HG02623 (cell line): ENCODE results near the gene RBFOX1.

Experiments
- ATAC-seq: cut with Tn5 transposase; IDR thresholded peaks from one replicate; pipeline ENCODE4 v1.9.1; 2021; ENCODE audit warnings: moderate library complexity; ENCODE audit not compliant: unreplicated experiment

RBFOX1 gene

DNA sequence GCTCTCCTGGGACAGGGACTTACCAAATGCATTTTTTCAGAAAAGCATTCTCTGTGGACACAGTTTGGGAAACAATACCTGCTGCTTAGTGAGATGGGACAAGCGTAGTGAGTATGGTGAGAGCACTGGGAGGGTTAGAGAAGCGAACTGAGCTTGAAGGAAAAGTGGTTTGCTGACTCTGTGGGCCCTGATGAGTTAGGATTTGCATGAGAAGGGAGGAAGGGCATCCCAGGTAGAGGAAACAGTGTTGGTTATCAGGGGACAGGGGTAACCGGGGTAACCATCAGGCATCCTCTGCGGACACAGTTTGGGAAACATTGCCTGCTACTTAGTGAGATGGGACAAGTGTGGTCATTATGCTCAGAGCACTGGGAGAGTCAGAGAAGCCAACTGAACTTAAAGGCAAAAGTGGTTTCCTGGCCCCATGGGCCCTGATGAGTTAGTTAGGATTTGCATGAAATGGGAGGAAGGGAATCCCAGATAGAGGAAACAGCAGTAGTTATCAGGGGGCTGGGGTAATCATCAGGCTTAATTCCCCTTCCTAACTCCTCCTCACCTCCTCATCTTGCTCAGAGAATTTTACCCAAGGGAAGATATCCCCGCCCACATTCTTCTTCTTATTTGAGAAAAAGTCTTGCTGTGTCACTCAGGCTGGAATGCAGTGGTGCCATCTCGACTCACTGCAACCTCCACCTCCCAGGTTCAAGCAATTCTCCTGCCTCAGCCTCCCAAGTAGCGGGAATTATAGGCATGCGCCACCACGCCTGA, 319.3 kb downstream of the RBFOX1 start:
- no peak for ATAC-seq

DNA sequence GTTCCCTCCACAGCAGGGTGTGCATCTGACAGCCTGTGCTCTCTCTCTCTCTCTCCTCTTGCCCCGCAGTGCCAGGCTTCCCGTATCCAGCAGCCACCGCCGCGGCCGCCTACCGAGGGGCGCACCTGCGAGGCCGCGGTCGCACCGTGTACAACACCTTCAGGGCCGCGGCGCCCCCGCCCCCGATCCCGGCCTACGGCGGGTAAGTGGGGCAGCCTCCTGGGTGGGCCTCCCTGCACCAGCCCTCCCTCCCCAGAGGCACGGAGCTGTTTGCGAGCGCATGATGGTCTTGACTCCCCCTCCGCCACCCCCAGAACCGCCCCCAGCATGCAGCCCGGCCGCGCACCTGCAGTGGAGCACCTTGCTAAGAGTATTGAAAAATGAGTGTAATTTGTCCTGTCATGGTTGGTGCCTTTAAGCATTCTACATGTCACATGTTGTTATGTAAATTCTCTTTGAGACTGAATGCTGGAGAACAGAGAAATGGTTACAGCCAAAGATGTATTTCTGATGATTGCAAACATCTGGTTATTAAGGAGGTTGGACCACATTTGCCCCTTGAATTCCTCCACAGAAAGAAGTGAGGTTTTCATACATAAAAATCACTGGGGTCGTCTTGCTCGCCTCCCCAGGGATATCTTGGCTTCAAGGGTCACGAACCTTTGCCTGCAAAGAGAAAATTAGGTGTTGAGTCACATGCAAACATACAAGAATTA, 321.3 kb downstream of the RBFOX1 start:
- no peak for ATAC-seq

DNA sequence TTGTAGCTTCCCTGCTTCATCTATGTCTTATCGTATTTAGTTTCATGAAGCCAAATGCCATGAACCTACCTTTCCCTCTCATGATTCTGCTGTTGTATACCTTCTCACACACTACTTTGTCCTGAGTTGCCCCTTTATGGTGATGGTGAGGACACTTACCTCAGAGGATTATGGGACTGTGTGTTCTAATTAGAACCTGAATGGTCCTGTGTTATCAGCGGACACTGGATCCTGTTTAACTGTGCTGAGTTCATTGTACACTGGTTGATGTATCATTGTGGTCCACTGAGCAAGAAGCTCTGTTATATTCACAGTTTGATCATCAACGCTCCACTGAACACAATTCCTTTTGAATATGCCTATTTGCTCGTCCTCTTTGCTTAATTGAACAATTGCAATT, 343.0 kb downstream of the RBFOX1 start:
- ATAC-seq: no peak

DNA sequence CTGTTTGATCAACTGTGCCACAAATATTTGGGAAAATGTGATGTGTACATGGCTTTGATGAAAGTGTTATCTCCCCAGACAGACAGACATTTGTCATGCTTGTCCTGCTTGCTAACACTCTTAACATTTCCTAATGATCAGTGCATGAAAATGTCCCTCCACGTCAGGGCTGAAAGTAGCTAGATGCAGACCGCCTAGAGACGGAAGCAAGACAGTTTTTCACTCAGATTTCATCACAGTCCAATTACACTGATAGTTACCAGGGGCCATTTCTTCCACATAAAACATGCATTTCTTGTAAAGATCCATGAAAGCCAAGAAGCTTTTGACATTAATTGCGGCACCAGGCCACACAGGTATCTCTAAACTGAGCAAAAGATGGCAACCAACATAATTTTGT, 347.7 kb downstream of the RBFOX1 start:
- no peak for ATAC-seq

DNA sequence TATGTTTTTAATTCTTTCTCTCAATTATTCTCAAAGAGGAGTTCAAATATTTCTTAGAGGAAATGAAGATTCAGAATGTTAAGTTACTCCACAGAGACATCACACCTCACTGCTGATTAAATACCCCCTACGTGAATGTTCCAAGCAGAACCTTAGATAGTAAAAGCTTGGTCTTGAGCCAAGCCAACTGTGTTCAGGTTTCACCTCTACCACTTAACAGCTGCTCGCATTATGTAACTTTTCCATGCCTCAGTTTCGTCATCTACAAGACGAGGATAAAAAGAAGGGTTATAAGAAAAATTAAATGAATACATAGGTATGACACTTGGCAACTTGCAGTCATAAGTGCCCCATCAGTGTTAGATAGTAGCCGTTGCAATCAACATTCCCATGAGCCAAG, 356.2 kb downstream of the RBFOX1 start:
- ATAC-seq: no peak

DNA sequence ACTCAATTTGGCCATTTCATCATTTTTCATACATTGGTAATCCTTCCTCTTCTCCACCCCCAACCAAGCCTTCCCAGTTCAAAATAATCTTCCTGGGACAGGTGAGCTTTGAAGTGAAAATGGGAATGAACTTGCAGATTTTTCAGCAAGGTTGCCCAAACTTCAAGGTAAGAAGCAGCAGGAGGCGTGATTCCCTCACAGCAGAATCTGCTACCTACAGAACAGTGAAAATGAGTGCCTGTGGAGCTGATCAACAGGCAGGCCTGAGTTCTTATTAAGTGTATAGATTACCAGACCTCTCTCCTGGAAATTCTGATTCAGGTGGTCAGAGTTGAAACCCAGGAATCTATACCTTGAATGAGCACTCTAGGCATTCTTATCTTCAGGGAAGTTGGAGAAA, 356.6 kb downstream of the RBFOX1 start:
- no peak for ATAC-seq

DNA sequence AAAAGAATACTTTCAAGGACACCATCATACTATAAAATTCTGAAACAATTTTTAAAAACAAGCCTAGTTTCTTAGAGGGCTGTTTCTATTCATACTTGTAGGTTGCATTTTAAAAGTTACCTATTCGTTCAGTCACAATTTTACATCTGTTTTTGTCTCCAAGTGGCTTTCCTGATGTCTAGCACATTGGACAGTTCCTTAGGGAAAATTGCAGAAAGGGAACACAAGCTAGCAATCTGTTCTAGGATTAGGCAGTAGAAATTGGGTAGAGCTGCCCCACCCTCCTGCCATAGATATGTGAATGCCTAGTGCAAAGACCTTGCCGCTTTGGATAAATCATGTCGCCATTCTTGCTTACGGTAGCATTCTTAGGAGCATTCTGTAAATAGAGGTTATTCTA, 358.9 kb downstream of the RBFOX1 start:
- ATAC-seq: no peak

DNA sequence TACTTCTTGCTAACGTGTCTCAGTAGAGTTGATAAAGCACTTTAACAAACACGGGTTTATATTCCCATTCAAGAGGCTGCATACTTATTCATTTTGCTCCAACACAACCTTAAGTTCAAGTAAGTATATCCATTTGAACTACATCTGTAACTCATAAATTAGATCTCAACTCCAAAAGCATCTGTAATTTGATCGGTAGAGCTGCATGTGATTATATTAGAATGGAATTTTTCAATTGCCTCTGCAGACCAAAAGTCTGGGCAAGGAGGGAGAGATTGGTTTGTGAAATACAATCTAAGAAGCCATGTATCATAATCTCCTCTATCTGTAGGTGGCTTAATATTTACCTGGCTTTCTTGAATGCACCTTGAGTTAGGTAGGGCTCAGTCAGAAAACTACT, 371.0 kb downstream of the RBFOX1 start:
- no peak for ATAC-seq

DNA sequence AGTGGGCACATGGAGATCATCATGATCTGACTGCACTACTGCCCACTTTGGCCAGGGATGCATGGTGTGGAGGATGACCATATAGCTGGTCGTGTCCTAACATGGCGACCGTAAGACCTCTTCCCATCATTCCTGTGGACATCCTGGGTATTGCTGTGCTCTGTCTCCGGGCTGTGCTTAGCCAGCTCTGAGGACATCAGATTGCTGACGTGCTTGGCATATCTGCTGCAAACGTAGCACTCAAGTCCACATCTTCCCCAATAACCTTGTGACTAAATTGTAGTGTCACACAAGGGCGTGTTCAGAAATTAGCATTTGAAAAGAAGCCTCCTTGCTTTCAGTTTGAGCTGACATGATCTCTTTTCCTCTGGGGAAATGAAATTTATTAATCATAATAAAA, 373.2 kb downstream of the RBFOX1 start:
- ATAC-seq: no peak

DNA sequence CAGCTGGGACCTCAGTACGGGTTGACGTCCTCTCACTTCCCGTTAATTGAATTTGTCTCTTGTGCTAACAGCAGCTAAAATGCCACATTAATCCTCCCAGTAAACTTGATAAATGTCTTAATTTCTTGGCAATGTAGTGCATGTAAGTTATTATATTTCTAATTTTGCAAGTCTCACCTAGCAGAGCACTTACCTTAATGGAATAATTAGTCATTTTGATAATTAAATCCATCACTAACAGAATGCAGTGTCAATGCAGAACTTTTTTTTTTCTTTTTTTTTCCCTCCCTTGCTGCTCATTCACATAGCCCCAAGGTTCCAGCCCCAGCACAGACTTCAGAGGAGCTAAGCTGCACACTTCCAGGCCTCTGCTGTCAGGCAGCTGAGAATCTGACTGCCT, 376.5 kb downstream of the RBFOX1 start:
- no peak for ATAC-seq

DNA sequence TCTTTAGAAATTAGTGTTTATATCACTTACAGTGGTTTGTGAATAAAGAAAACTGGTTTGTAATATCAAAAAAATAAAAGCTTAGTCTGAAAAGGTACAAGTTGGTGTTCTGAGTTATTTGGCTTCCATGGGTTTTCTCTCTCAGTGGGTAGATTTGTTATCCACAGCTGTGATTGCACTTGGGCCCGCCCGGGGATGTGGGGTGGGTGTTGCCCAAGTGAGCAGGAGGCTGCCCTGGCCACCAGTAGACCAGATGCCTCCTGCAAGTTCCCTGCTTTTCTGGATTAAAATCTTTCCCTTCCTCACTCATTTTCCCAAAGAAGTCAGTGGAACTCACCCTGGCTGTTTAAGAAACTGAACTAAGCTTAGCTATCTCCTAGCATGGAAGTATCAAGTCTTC, 380.6 kb downstream of the RBFOX1 start:
- ATAC-seq: no peak

DNA sequence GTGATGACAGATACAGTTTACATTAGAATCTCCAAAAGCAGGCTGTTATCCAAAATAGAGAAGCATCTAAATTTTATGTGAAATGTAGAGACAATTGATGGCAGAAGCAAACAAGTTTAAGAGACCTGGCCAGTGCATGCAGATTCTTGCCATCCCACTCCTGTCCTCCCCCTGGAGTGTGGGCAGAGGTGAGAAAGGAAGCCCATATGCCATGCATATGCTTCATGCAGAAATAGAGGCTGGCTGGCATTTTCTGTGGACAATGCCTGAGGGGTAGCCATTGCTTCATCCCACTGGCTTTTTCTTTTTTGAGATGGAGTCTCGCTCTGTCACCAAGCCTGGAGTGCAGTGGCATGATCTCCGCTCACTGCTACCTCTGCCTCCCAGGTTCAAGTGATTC, 382.1 kb downstream of the RBFOX1 start:
- ATAC-seq: no peak

DNA sequence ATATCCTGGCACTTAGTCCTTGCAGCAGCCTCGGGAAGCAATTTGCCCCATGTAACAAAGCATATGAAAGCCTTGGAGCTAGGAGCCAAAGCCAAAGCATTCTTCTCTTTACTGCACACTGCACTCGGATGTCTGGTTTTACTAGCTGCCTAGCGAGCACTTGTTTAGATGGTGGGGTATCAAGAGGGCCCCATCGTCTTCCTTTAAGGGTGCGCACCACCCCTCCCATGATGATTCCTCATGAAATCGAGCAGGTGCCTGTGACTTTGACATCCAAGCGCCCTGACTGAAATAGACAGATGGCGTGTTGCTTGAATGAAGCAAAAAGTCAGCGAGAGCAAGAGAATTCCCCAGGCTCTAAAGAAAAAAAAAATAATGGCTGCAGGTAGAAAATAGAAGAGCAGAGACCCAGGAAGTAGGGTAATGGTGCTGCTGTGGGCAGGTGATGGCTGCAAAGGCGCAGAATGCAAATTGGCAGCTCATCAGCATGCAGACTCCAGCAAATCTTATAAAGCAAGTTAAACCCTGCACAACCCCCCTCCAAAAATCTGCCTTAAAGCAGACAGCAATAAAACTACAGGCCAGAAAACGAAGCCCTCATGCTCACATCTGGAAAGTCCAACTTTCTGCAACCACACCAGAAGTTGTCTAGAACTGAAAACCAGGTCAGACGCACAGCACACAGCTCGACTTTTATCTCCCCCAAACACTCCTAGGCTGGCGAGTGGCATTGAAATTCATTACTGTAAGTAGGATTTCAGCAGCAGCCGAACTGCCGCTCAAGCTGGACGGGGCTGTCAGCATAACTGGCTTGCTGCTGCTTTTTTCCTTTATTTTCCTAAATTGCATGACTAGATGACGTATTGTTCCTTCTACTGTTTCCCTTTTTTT, 384.3 kb downstream of the RBFOX1 start:
- ATAC-seq: no peak

DNA sequence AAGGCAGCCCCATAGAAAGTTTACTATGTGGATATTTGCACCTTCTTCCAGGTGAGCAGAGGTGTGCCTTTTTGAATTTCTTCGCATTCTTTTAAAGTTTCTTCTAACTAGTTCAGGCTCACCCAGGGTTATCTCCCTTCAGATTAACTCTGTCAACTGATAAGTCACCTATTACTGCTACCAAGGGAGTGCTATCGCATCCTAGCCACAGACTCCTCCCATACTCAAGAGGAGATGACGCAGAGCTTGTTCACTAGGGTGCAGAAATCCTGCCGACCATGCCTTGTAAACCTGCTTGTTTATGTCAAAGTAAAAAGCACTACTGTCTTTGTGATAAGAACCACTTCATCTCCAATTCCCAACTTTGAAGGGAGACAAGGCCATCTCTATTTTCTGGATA, 390.1 kb downstream of the RBFOX1 start:
- no peak for ATAC-seq

DNA sequence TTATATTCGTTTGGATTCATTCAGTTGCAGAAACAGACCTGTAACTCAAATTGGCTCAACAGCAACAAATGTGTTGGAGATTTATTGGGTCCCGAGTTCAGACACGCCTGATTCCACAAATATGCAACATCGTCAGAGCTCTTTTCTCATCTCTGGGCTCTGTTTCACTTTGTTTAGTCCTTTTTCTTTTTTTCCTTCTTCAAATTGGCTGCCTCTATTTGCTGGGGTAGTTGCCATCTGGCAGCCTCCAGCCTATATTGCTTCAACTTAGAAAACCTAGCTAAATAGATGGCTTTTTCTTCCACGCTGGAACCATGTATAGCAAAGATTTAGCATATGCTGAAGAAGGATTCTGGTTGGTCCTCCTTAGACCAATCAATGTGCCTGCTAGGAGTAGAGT, 398.5 kb downstream of the RBFOX1 start:
- no peak for ATAC-seq

DNA sequence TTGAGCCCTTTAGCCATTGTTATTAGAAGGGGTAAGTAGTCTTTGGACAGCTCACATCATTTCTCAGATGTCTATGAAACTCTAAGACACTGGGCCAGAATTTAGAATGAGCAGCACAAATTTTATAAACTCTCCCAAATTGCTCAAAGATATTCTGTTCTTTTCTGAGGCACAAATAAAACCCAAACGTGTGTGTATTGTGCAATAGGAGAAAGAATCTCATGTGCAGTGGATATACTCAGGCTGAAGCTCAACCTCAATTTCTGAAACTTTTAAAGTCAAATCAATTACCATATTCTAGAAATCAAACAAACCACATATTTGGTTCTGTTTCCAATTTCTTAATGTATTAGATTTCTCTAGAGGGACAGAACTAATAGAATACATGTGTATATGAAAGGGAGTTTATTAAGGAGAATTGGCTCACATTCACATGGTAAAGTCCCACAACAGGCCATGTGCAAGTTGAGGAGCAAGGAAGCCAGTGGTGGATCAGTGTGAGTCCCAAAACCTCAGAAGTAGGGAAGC, 403.6 kb downstream of the RBFOX1 start:
- ATAC-seq: no peak

DNA sequence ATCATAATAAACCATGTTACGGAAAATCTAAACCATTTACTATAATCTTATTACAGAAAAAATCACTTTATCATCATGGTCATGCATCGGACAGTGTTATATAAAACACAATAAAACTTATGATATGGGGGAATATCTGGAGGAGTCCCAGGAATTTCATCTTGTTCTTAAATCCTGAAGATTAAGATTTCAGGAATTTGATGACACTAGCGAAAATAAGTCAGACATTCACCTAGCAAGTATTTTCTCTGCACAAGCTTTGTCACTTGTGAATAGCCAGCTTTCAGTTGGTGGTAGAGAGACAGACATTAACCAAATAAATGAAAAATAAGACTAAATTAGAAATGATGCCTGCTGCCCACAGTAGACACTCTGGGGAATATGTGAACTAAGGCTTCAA, 410.0 kb downstream of the RBFOX1 start:
- no peak for ATAC-seq

DNA sequence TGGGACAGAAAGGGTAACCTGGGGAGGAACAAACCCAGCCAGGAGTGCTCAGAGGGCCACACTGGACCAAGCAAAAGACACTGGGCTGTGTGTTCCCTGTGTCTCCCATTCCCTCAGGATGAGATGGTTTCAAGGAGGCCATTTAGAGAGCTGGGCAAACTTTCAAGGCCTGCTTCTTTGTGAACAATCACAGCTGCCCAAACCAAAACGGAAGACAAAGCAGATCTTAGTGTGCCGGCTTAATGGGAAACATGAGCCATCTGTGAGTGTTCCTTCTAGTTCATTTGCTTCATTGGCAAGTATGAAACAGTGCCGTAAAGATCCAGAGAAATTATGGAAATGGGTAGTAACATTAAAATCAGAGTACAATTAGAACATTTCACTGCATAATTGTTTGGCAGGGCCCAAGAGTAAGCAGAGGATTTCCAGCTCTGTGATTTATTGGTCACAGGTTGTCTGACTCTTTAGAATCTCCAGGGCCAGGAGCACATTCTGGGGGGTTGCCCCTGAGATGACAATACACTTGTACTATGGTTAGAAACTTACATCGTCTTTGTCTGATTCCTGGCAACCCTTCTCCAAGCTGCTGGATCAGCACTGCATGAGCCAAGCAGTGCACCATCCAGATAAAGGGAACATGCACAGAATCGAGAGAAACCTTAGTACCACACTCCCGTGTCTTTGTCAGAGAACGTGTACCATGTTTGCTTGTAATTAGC, 412.1 kb downstream of the RBFOX1 start:
- ATAC-seq: no peak

DNA sequence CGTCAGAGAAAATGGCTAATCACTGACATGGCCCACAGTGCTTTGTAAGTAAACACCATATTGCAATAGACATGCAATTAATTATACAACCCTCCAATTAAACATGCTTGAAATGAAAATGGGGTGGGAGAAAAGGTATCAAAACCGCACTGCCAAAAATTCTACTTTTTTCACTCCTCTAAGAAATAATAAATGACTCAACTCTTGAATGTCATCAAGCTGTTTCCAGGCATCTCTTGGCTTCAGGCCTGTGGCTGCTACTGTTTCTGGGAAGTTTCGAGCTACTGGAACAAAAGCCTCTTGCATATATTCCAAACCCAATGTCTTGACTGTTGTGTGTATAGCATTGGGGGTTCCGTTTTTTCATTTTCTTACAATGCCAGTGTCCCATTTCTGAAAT, 412.6 kb downstream of the RBFOX1 start:
- ATAC-seq: no peak

DNA sequence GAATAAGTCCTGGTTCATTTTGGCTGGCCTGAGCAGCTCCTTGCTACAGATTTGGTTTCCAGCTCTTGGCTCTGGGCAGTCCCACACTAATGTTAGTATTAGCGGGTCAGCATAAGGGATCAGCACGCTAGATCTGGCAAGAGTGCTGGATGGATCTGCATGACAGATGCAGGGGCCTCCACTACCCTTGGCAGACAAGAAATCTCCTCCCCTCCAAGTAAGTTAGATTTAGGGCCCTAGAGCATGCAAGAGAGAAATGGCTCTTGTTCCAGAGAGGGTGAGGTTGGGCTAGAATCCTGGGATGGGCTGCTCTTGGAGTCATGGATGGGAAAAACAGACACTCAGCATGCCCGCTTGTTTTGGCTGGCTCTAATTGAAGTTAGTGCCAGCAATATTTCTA, 414.3 kb downstream of the RBFOX1 start:
- no peak for ATAC-seq

DNA sequence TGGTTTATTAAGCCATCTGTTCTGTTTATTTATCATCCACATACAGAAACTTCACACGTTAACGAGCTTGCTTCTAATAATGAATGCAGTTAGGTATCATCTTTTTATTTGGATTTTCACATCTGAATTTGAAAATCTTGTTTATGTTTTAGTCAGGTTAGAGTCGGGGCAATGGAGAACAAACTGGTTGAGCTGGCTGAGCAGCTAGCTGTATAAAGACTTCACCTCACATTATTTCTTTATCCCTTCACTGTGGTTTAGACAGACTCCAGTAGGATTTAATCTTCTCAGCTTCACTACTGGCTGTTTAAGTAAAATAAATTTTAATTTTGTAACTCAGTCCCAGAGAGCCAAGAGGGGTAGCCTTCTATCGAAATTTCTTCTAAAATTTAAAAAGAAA, 415.9 kb downstream of the RBFOX1 start:
- ATAC-seq: no peak
